HEK293 (cell line): ENCODE data around the gene C7orf57.

ENCODE experiments used
- CTCF ChIP-seq: fragments of 450-650 bp; formaldehyde crosslinking; IDR thresholded peaks from 2 replicates; pipeline ENCODE4 v1.5.1; 2016; ENCODE audit warnings: missing biosample characterization, missing genetic modification characterization
- GLIS1 ChIP-seq: fragments of 450-650 bp; formaldehyde crosslinking; IDR thresholded peaks from 2 replicates; pipeline ENCODE4 v1.5.1; 2016; ENCODE audit warnings: missing biosample characterization, missing genetic modification characterization
- SP2 ChIP-seq: fragments of 450-650 bp; formaldehyde crosslinking; IDR thresholded peaks from 2 replicates; pipeline ENCODE4 v1.5.1; 2016; ENCODE audit warnings: missing biosample characterization, missing genetic modification characterization
- ZNF10 ChIP-seq: fragments of 450-650 bp; formaldehyde crosslinking; IDR thresholded peaks from 2 replicates; pipeline ENCODE4 v1.5.1; 2017; ENCODE audit warnings: missing biosample characterization, missing genetic modification characterization
- ZNF184 ChIP-seq: fragments of 450-650 bp; IDR thresholded peaks from 2 replicates; pipeline ENCODE4 v1.5.1; 2018; ENCODE audit warnings: missing biosample characterization, mild to moderate bottlenecking, missing genetic modification characterization
- ZSCAN16 ChIP-seq: fragments of 450-650 bp; formaldehyde crosslinking; IDR thresholded peaks from 2 replicates; pipeline ENCODE4 v1.5.1; 2016; ENCODE audit warnings: missing biosample characterization, missing genetic modification characterization
- TF ChIP-seq, protein P1 (sequence below): fragments of 450-650 bp; formaldehyde crosslinking; optimal IDR thresholded peaks from 2 replicates; pipeline ENCODE3; 2016; ENCODE audit warnings: missing biosample characterization, mild to moderate bottlenecking, missing genetic modification characterization

DNA sequence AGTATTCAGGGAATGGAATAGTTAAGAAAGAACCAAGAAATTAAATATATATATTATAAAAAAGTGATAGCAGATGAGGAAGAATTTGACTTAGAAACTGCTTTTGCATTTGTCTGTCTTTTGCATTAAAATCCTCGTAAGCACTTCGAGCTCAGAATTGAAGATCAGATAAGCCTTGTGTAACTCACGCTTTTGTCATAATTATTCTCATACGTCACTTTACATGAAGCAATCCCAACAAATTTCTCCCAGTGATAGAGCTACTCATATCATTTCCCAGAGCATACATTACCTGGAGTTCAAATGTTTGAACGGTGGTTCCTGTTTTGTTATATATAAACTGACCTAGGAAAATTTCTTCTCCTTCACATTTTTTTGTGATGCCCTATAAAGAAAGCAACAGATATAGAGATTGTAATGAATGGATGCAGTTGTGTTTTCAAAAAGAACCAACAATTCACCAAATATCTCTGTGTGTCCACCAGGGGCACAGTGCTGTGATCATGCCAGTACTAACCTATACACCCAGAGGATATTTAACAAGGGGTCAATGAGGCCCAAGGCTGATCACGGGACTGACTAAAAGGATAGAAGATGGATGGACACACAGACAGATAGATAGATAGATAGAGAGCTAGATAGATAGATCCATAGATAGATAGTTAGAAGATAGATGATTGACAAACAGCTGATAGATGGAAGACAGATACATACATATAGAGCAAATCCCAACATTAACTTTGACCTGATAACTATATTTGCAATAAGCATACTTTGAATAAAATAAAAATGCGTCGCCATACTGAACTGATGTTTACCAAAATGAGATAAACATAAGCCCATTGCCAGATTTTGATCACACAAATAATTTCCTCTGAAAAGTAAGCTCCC, 46.6 kb upstream of the C7orf57 start:
- 0 out of 2 replicates have a peak, but pooled peaks have one; percentile 29 for TF ChIP-seq CTCF (tag by site-specific recombination)
- TF ChIP-seq ZSCAN16 (tag by site-specific recombination): no peak
- no peak for TF ChIP-seq GLIS1 (tag by site-specific recombination)
- no peak for TF ChIP-seq SP2 (tag by site-specific recombination)
- no peak for TF ChIP-seq ZNF10 (tag by site-specific recombination)
- TF ChIP-seq ZNF184 (tag by site-specific recombination): no peak
- TF ChIP-seq, protein P1, sequence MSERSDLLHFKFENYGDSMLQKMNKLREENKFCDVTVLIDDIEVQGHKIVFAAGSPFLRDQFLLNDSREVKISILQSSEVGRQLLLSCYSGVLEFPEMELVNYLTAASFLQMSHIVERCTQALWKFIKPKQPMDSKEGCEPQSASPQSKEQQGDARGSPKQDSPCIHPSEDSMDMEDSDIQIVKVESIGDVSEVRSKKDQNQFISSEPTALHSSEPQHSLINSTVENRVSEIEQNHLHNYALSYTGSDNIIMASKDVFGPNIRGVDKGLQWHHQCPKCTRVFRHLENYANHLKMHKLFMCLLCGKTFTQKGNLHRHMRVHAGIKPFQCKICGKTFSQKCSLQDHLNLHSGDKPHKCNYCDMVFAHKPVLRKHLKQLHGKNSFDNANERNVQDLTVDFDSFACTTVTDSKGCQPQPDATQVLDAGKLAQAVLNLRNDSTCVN (tag by site-specific recombination): no peak
